GM12875 (cell line): ENCODE results near the gene CXCL14.

Experiments
- H3K4me3 ChIP-seq: one replicate; pipeline ENCODE4 v1.5.1; 2011; ENCODE audit warnings: low read depth, low read length, control low read depth
- CTCF ChIP-seq: IDR thresholded peaks from 2 replicates; pipeline ENCODE4 v1.5.1; 2011; ENCODE audit warnings: low read depth, mild to moderate bottlenecking, control low read depth, inconsistent platforms, low read length, moderate library complexity, borderline replicate concordance; ENCODE audit not compliant: insufficient read depth

The CXCL14 gene

GRCh38 chr5:135591277-135591676 lies 12.5 kb upstream of the CXCL14 start:
- no peak for TF ChIP-seq CTCF
- H3K4me3 ChIP-seq: no peak overlapping the region

DNA sequence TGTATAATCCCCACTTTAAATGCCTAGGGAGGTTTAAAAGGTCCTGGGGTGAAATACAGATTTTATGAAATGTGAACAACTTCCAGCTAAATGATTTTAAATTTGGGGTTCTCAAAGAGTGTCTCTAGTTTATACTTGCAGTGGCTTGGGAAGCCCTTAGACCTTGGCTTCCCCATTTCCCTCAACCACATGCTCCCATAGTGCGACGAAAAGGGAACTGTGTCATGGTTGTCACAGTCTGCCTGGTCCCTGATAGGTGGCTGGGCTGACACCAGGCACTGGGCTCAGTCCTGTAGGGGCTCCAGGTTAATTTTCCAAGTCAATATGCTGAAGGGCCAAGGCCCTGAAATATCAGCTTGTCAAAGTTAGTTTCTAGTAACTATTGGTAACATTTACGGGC lies 10.4 kb upstream of the CXCL14 start:
- no peak for TF ChIP-seq CTCF
- H3K4me3 ChIP-seq: no peak overlapping the region

DNA sequence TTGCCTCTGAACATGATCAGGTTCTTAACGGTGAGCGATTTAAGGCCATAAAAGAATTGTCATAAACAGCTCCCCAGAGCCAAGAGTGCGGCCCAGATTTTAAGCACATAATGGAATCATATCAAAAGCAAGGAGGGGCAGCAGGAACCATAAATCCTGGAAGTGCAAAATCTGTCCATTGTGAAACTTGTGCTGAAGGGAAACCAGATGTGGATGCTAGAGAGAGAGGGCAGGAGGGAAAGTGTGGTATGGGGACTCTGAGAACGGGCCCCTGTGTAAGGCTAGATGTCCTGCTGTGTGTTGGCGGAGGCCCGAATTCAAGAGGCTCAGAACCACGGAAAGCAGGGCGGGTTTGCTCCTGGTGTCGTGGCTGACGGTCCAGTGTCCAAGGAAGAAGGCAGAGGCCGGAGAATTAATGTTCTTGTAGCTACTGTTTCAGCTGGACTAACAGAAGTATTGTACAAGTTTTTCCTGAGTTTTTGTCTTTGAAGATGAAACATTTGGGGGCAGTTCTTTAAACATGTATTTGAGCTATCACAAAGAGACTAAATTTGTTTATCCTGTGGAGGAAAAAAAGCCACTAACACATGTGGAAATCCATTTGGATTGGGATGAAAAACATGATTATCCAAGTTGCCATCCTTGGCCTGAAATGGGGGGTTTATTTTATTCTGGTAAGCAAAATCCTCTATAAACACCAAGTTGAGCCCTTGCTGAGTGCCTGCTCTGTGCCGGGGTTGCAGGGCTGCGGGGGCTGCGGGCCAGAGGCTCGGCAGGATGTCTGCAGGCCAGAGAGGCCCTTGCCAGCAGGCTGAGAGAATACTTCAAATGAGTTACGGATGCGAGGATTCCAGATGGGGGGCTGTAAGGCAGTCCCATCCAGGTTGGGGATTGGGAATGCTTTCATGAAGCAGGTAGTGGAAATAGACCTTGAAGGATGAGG lies 9.2 kb upstream of the CXCL14 start:
- no peak for TF ChIP-seq CTCF
- no peak overlapping the region for H3K4me3 ChIP-seq

- H3K4me3 ChIP-seq: no peak overlapping the region
- TF ChIP-seq CTCF: no peak
Measured at GRCh38 chr5:135584918-135585317, 6.1 kb upstream of the CXCL14 start.

DNA sequence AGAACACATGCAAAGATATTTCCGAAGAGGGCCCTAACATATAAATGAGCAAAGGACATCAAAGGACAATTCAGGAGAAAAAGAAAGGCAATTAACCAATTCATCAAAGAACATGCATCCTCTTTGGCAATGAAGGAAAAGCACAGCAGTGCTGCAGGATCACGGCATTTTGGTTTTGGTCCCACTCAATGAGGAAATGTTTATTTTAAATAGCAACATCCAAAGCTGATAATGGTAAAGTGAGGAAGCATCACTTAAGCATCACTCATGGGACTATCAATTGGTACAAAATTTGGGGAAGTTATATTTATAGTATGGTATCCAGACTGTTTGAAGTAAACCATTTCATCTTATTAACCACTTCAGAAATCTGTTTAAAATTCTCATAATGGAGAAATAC lies 5.5 kb upstream of the CXCL14 start:
- H3K4me3 ChIP-seq: no peak overlapping the region
- TF ChIP-seq CTCF: no peak

- no peak for TF ChIP-seq CTCF
- H3K4me3 ChIP-seq: no peak overlapping the region
Measured at GRCh38 chr5:135582099-135582781, 3.4 kb upstream of the CXCL14 start.
